CD14-positive monocyte (primary cell): ENCODE data around the gene ANKRD12. TPM values are rescaled to one million over a fixed set of nuclear protein-coding genes. Genes with fewer than 3 reads are reported as not detected.

Experiments
- DNase-seq, 3 donors: peaks; one replicate each; pipeline ENCODE4 v3.0.0-alpha.2; 2011 to 2022
- H2AFZ ChIP-seq: 2 replicates; pipeline ENCODE4 v1.6.0; 2012; ENCODE audit warnings: mild to moderate bottlenecking, low read depth, low read length, inconsistent platforms; ENCODE audit not compliant: insufficient read depth, poor library complexity, severe bottlenecking
- H3K27ac ChIP-seq, 2 donors: 1 replicate in 1 of 2; 2 replicates in 1 of 2; pipeline ENCODE4 v1.5.1; 2012 to 2013; ENCODE audit warnings: low read length in 2 of 2, control low read depth in 1 of 2, inconsistent platforms in 1 of 2, low read depth in 1 of 2, mild to moderate bottlenecking in 1 of 2
- H3K27me3 ChIP-seq, 2 donors: one replicate each; pipeline versions ENCODE4 v1.6.0 to v1.6.1; 2011 to 2013; ENCODE audit warnings: low read length in 2 of 2; ENCODE audit not compliant: control insufficient read depth in 2 of 2, insufficient read depth in 2 of 2
- H3K36me3 ChIP-seq, 2 donors: replicated peaks in 1 of 2; 1 replicate in 1 of 2; 2 replicates in 1 of 2; pipeline versions ENCODE4 v1.5.1 to v1.6.1; 2012 to 2013; ENCODE audit warnings: low read length in 2 of 2, control low read depth in 1 of 2, inconsistent platforms in 1 of 2, mild to moderate bottlenecking in 1 of 2; ENCODE audit not compliant: insufficient read depth in 2 of 2, control insufficient read depth in 1 of 2
- H3K4me1 ChIP-seq, 2 donors: 1 replicate in 1 of 2; 2 replicates in 1 of 2; pipeline versions ENCODE4 v1.5.1 to v1.6.1; 2012 to 2013; ENCODE audit warnings: low read length in 2 of 2, control low read depth in 1 of 2, inconsistent platforms in 1 of 2, mild to moderate bottlenecking in 1 of 2, moderate library complexity in 1 of 2; ENCODE audit not compliant: insufficient read depth in 2 of 2, control insufficient read depth in 1 of 2
- H3K4me2 ChIP-seq: replicated peaks from 2 replicates; pipeline ENCODE3; 2012; ENCODE audit warnings: low read length, moderate library complexity, mild to moderate bottlenecking; ENCODE audit not compliant: poor library complexity, severe bottlenecking; ENCODE audit errors: extremely low read depth
- H3K4me3 ChIP-seq, 3 experiments: fragments of 200-600 bp in 1 of 3; sonication (generic) in 1 of 3; replicated peaks in 1 of 3; 1 replicate in 2 of 3; 2 replicates in 1 of 3; pipeline ENCODE4 v1.5.1; 2011 to 2013; ENCODE audit warnings: low read length in 3 of 3, mild to moderate bottlenecking in 3 of 3, control low read depth in 2 of 3, low read depth in 2 of 3, inconsistent platforms in 1 of 3, moderate library complexity in 1 of 3
- H3K79me2 ChIP-seq: 2 replicates; pipeline ENCODE4 v1.6.0; 2012; ENCODE audit warnings: mild to moderate bottlenecking, control low read depth, inconsistent platforms, low read length, moderate library complexity; ENCODE audit not compliant: insufficient read depth
- H3K9ac ChIP-seq: 2 replicates; pipeline ENCODE4 v1.6.0; 2017; ENCODE audit warnings: low read length, mild to moderate bottlenecking; ENCODE audit not compliant: insufficient read depth, poor library complexity, severe bottlenecking
- H3K9me3 ChIP-seq, 2 donors: replicated peaks in 1 of 2; 1 replicate in 1 of 2; 2 replicates in 1 of 2; pipeline versions ENCODE4 v1.5.1 to v1.6.1; 2012 to 2013; ENCODE audit warnings: low read length in 2 of 2, control low read depth in 1 of 2; ENCODE audit not compliant: control insufficient read depth in 1 of 2, insufficient read depth in 1 of 2
- H4K20me1 ChIP-seq: 2 replicates; pipeline ENCODE4 v1.6.0; 2012; ENCODE audit warnings: mild to moderate bottlenecking, low read length, control low read depth, moderate library complexity; ENCODE audit not compliant: insufficient read depth
- H3K27ac Mint-ChIP-seq, 7 donors: one replicate each; pipeline ENCODE4 v1.8.0; 2020; ENCODE audit warnings: mild to moderate bottlenecking in 7 of 7, mixed read lengths in 7 of 7, moderate library complexity in 6 of 7, inconsistent platforms in 2 of 7
- H3K27me3 Mint-ChIP-seq, 3 donors: one replicate each; pipeline ENCODE4 v1.8.0; 2021 to 2022; ENCODE audit warnings: low read depth in 3 of 3, mild to moderate bottlenecking in 3 of 3, mixed read lengths in 3 of 3, moderate library complexity in 3 of 3, inconsistent platforms in 1 of 3
- H3K36me3 Mint-ChIP-seq, 2 donors: one replicate each; pipeline ENCODE4 v1.8.0; 2020; ENCODE audit warnings: mixed read lengths in 2 of 2, inconsistent platforms in 1 of 2, mild to moderate bottlenecking in 1 of 2
- H3K4me1 Mint-ChIP-seq: one replicate; pipeline ENCODE4 v1.8.0; 2020; ENCODE audit warnings: mild to moderate bottlenecking, mixed read lengths
- H3K4me3 Mint-ChIP-seq, 2 donors: one replicate each; pipeline ENCODE4 v1.8.0; 2020; ENCODE audit warnings: mild to moderate bottlenecking in 2 of 2, mixed read lengths in 2 of 2, moderate library complexity in 1 of 2
- H3K9me3 Mint-ChIP-seq, 7 donors: one replicate each; pipeline ENCODE4 v1.8.0; 2020 to 2022; ENCODE audit warnings: mixed read lengths in 7 of 7, mild to moderate bottlenecking in 6 of 7, moderate library complexity in 6 of 7, inconsistent platforms in 2 of 7
- CTCF ChIP-seq: fragments of 200-600 bp; IDR thresholded peaks from one replicate; pipeline ENCODE4 v1.8.0; 2022; ENCODE audit warnings: antibody characterized with exemption, mild to moderate bottlenecking
- WGBS: methylation state at CpG from one replicate; pipeline ENCODE4 v1.1.5; 2013; ENCODE audit warnings: missing lambda C conversion rate; ENCODE audit not compliant: insufficient coverage; 5-methylcytosine and 5-hydroxymethylcytosine counted together
- intact Hi-C, 2 donors: fragments of 100-400 bp; cut with micrococcal nuclease; formaldehyde crosslinking; loops; one replicate each; pipeline versions ENCODE4 v1.15.0 to v1.15.1; 2023
- polyA plus RNA-seq, 3 donors: library from polyadenylated mRNA; depleted of rRNA in 1 of 3; unstranded in 2 of 3; stranded (reverse) in 1 of 3; fragments of 300-500 nt in 2 of 3; fragments of >200 nt in 1 of 3; fragmentation: Illumina TruSeq in 2 of 3; gene quantifications; 1 replicate in 2 of 3; 2 replicates in 1 of 3; pipeline ENCODE4 v1.2.3, GENCODE V29; 2012 to 2021

ANKRD12 gene
- polyA plus RNA-seq, 3 donors: 9.3 to 15.5 (median 15.4) TPM

- H3K27me3 ChIP-seq: no peaks in the 10 kb centered on the region
- no peak for DNase-seq
- H3K36me3 ChIP-seq: peaks cover 13 to 51% of the 10 kb centered on the region in 2 donors
- H3K9ac ChIP-seq: no peak overlapping the region
- H4K20me1 ChIP-seq: peaks cover 45% of the 10 kb centered on the region
- no peak overlapping the region for H3K4me3 Mint-ChIP-seq
- intact Hi-C loops: loop anchor here in 1 of 2 donors (10.0 kb wide), 1 partner anchor 142 kb away; no protein-coding TSS in a partner anchor
- H3K4me1 ChIP-seq: peaks cover 17 to 28% of the 10 kb centered on the region in 2 donors
- WGBS: no CpG with 5 or more reads among the region's 3 CpGs
- H3K4me1 Mint-ChIP-seq: peaks cover 24% of the 10 kb centered on the region
- H3K27ac Mint-ChIP-seq: no peak overlapping the region
- H3K36me3 Mint-ChIP-seq: peaks cover 26% of the 10 kb centered on the region in 2 donors
- no peak overlapping the region for H2AFZ ChIP-seq
- no peak overlapping the region for H3K27ac ChIP-seq
- H3K27me3 Mint-ChIP-seq: no peaks in the 10 kb centered on the region
- no peak overlapping the region for H3K4me3 ChIP-seq
- H3K79me2 ChIP-seq: peaks cover 16% of the 10 kb centered on the region
- H3K9me3 ChIP-seq: no peaks in the 10 kb centered on the region
- TF ChIP-seq CTCF: no peak
- H3K9me3 Mint-ChIP-seq: no peaks in the 10 kb centered on the region
- H3K4me2 ChIP-seq: no peak overlapping the region
Observed at GRCh38 chr18:9206421-9206820, 69.8 kb downstream of the ANKRD12 start.

GRCh38 chr18:9209279-9209678, 72.7 kb downstream of the ANKRD12 start:
- H3K4me3 ChIP-seq: peak overlapping the region in 1 of 3 experiments; percentile 33
- WGBS: no CpG with 5 or more reads among the region's 4 CpGs
- TF ChIP-seq CTCF: no peak

More at GRCh38 chr18:9209279-9209678, 72.7 kb downstream of the ANKRD12 start:
- H3K27me3 Mint-ChIP-seq: no peaks in the 10 kb centered on the region
- peak overlapping the region in 1 of 2 donors; percentile 69 for H3K27ac ChIP-seq
- H3K79me2 ChIP-seq: peaks cover 16% of the 10 kb centered on the region
- H3K27me3 ChIP-seq: no peaks in the 10 kb centered on the region
- no peaks in the 10 kb centered on the region for H3K9me3 Mint-ChIP-seq
- H3K36me3 Mint-ChIP-seq: peaks cover 33 to 36% of the 10 kb centered on the region in 2 donors
- H3K4me1 ChIP-seq: peaks cover 17 to 28% of the 10 kb centered on the region in 2 donors
- H4K20me1 ChIP-seq: peaks cover 30% of the 10 kb centered on the region
- peak overlapping the region; percentile 31 for H3K4me2 ChIP-seq
- H2AFZ ChIP-seq: no peak overlapping the region
- peak; percentile 15 to 47 (median 29) for DNase-seq
- peaks cover 25 to 51% of the 10 kb centered on the region in 2 donors for H3K36me3 ChIP-seq
- H3K4me3 Mint-ChIP-seq: no peak overlapping the region
- intact Hi-C loops: loop anchor here in 1 of 2 donors (10.0 kb wide), 1 partner anchor 144 kb away; no protein-coding TSS in a partner anchor
- peak overlapping the region; percentile 4 to 83 (median 62) for H3K27ac Mint-ChIP-seq
- peaks cover 26% of the 10 kb centered on the region for H3K4me1 Mint-ChIP-seq
- no peak overlapping the region for H3K9ac ChIP-seq
- H3K9me3 ChIP-seq: no peaks in the 10 kb centered on the region
